ENCODE measurements around the gene CTU2.
A peak's percentile ranks its signal among the peaks of the same experiment; 100 is the strongest.

The CTU2 gene

GRCh38 chr16:88760424-88761142 lies 54.3 kb downstream of the CTU2 start:
- no peaks in the 10 kb centered on the region for H3K36me3 ChIP-seq (ENCODE audit: control insufficient read depth in 2 of 2, insufficient read depth in 2 of 2, low read length in 2 of 2)
- peak overlapping the region; percentile 71 to 75 for H3K27ac ChIP-seq (ENCODE audit: low read depth in 2 of 2, low read length in 2 of 2)
- H3K9me3 ChIP-seq (ENCODE audit: control insufficient read depth in 2 of 2, low read length in 2 of 2): no peaks in the 10 kb centered on the region
- peak overlapping the region in 1 of 2 donors; percentile 53 for H3K9ac ChIP-seq (ENCODE audit: low read depth in 1 of 2, low read length in 2 of 2)
- peaks cover 29 to 56% of the 10 kb centered on the region in 2 donors for H3K4me1 ChIP-seq (ENCODE audit: control insufficient read depth in 2 of 2, insufficient read depth in 2 of 2, low read length in 2 of 2)
- H3K27me3 ChIP-seq (ENCODE audit: control insufficient read depth in 2 of 2, insufficient read depth in 2 of 2, low read length in 2 of 2): no peaks in the 10 kb centered on the region
- H3K4me3 ChIP-seq (ENCODE audit: low read length in 2 of 2): peak overlapping the region in 1 of 2 donors; percentile 18

- Histone ChIP-seq H3K4me1 (ENCODE audit: control insufficient read depth in 2 of 2, insufficient read depth in 2 of 2, low read length in 2 of 2) (peaks cover 29 to 53% of the 10 kb centered on the region in 2 donors), H3K27me3 (ENCODE audit: control insufficient read depth in 2 of 2, insufficient read depth in 2 of 2, low read length in 2 of 2) (no peaks in the 10 kb centered on the region), H3K36me3 (ENCODE audit: control insufficient read depth in 2 of 2, insufficient read depth in 2 of 2, low read length in 2 of 2) (no peaks in the 10 kb centered on the region), H3K27ac (ENCODE audit: low read depth in 2 of 2, low read length in 2 of 2) (peak overlapping the region; percentile 40 to 71), H3K9me3 (ENCODE audit: control insufficient read depth in 2 of 2, low read length in 2 of 2) (no peaks in the 10 kb centered on the region), H3K4me3 (ENCODE audit: low read length in 2 of 2) (peak overlapping the region in 1 of 2 donors; percentile 6), H3K9ac (ENCODE audit: low read depth in 1 of 2, low read length in 2 of 2) (no peak overlapping the region)
Observed at GRCh38 chr16:88761143-88761534, 54.8 kb downstream of the CTU2 start.

GRCh38 chr16:88761830-88762229 lies 55.5 kb downstream of the CTU2 start:
- Histone ChIP-seq H3K9me3 (ENCODE audit: control insufficient read depth in 2 of 2, low read length in 2 of 2) (no peaks in the 10 kb centered on the region), H3K27me3 (ENCODE audit: control insufficient read depth in 2 of 2, insufficient read depth in 2 of 2, low read length in 2 of 2) (no peaks in the 10 kb centered on the region), H3K4me3 (ENCODE audit: low read length in 2 of 2) (no peak overlapping the region), H3K4me1 (ENCODE audit: control insufficient read depth in 2 of 2, insufficient read depth in 2 of 2, low read length in 2 of 2) (peaks cover 29 to 53% of the 10 kb centered on the region in 2 donors), H3K27ac (ENCODE audit: low read depth in 2 of 2, low read length in 2 of 2) (peak overlapping the region in 1 of 2 donors; percentile 22), H3K36me3 (ENCODE audit: control insufficient read depth in 2 of 2, insufficient read depth in 2 of 2, low read length in 2 of 2) (no peaks in the 10 kb centered on the region), H3K9ac (ENCODE audit: low read depth in 1 of 2, low read length in 2 of 2) (peak overlapping the region in 1 of 2 donors; percentile 26)

GRCh38 chr16:88762258-88762870 lies 56.1 kb downstream of the CTU2 start:
- Histone ChIP-seq H3K9ac (ENCODE audit: low read depth in 1 of 2, low read length in 2 of 2) (peak overlapping the region in 1 of 2 donors; percentile 26), H3K9me3 (ENCODE audit: control insufficient read depth in 2 of 2, low read length in 2 of 2) (no peaks in the 10 kb centered on the region), H3K36me3 (ENCODE audit: control insufficient read depth in 2 of 2, insufficient read depth in 2 of 2, low read length in 2 of 2) (no peaks in the 10 kb centered on the region), H3K4me1 (ENCODE audit: control insufficient read depth in 2 of 2, insufficient read depth in 2 of 2, low read length in 2 of 2) (peaks cover 30 to 54% of the 10 kb centered on the region in 2 donors), H3K27ac (ENCODE audit: low read depth in 2 of 2, low read length in 2 of 2) (peak overlapping the region in 1 of 2 donors; percentile 22), H3K4me3 (ENCODE audit: low read length in 2 of 2) (no peak overlapping the region), H3K27me3 (ENCODE audit: control insufficient read depth in 2 of 2, insufficient read depth in 2 of 2, low read length in 2 of 2) (no peaks in the 10 kb centered on the region)

GRCh38 chr16:88762941-88763340 lies 56.6 kb downstream of the CTU2 start:
- peaks cover 36 to 60% of the 10 kb centered on the region in 2 donors for H3K4me1 ChIP-seq (ENCODE audit: control insufficient read depth in 2 of 2, insufficient read depth in 2 of 2, low read length in 2 of 2)
- H3K9ac ChIP-seq (ENCODE audit: low read depth in 1 of 2, low read length in 2 of 2): no peak overlapping the region
- peak overlapping the region in 1 of 2 donors; percentile 1 for H3K27ac ChIP-seq (ENCODE audit: low read depth in 2 of 2, low read length in 2 of 2)
- no peaks in the 10 kb centered on the region for H3K36me3 ChIP-seq (ENCODE audit: control insufficient read depth in 2 of 2, insufficient read depth in 2 of 2, low read length in 2 of 2)
- H3K27me3 ChIP-seq (ENCODE audit: control insufficient read depth in 2 of 2, insufficient read depth in 2 of 2, low read length in 2 of 2): no peaks in the 10 kb centered on the region
- no peaks in the 10 kb centered on the region for H3K9me3 ChIP-seq (ENCODE audit: control insufficient read depth in 2 of 2, low read length in 2 of 2)
- no peak overlapping the region for H3K4me3 ChIP-seq (ENCODE audit: low read length in 2 of 2)

GRCh38 chr16:88763502-88764053 lies 57.3 kb downstream of the CTU2 start:
- Histone ChIP-seq H3K27ac (ENCODE audit: low read depth in 2 of 2, low read length in 2 of 2) (peak overlapping the region in 1 of 2 donors; percentile 1), H3K4me1 (ENCODE audit: control insufficient read depth in 2 of 2, insufficient read depth in 2 of 2, low read length in 2 of 2) (peaks cover 40 to 65% of the 10 kb centered on the region in 2 donors)

GRCh38 chr16:88764080-88764479 lies 57.8 kb downstream of the CTU2 start:
- peaks cover 45 to 65% of the 10 kb centered on the region in 2 donors for H3K4me1 ChIP-seq (ENCODE audit: control insufficient read depth in 2 of 2, insufficient read depth in 2 of 2, low read length in 2 of 2)
- no peak overlapping the region for H3K4me3 ChIP-seq (ENCODE audit: low read length in 2 of 2)
- no peaks in the 10 kb centered on the region for H3K9me3 ChIP-seq (ENCODE audit: control insufficient read depth in 2 of 2, low read length in 2 of 2)
- no peaks in the 10 kb centered on the region for H3K27me3 ChIP-seq (ENCODE audit: control insufficient read depth in 2 of 2, insufficient read depth in 2 of 2, low read length in 2 of 2)
- no peak overlapping the region for H3K27ac ChIP-seq (ENCODE audit: low read depth in 2 of 2, low read length in 2 of 2)
- no peaks in the 10 kb centered on the region for H3K36me3 ChIP-seq (ENCODE audit: control insufficient read depth in 2 of 2, insufficient read depth in 2 of 2, low read length in 2 of 2)
- H3K9ac ChIP-seq (ENCODE audit: low read depth in 1 of 2, low read length in 2 of 2): no peak overlapping the region

More at GRCh38 chr16:88763502-88764053, 57.3 kb downstream of the CTU2 start:
- Histone ChIP-seq H3K4me3 (ENCODE audit: low read length in 2 of 2) (no peak overlapping the region), H3K36me3 (ENCODE audit: control insufficient read depth in 2 of 2, insufficient read depth in 2 of 2, low read length in 2 of 2) (no peaks in the 10 kb centered on the region), H3K9me3 (ENCODE audit: control insufficient read depth in 2 of 2, low read length in 2 of 2) (no peaks in the 10 kb centered on the region), H3K9ac (ENCODE audit: low read depth in 1 of 2, low read length in 2 of 2) (no peak overlapping the region), H3K27me3 (ENCODE audit: control insufficient read depth in 2 of 2, insufficient read depth in 2 of 2, low read length in 2 of 2) (no peaks in the 10 kb centered on the region)

GRCh38 chr16:88764913-88765349 lies 58.6 kb downstream of the CTU2 start:
- H3K27me3 ChIP-seq (ENCODE audit: control insufficient read depth in 2 of 2, insufficient read depth in 2 of 2, low read length in 2 of 2): no peaks in the 10 kb centered on the region
- H3K36me3 ChIP-seq (ENCODE audit: control insufficient read depth in 2 of 2, insufficient read depth in 2 of 2, low read length in 2 of 2): no peaks in the 10 kb centered on the region
- peaks cover 49 to 61% of the 10 kb centered on the region in 2 donors for H3K4me1 ChIP-seq (ENCODE audit: control insufficient read depth in 2 of 2, insufficient read depth in 2 of 2, low read length in 2 of 2)
- H3K27ac ChIP-seq (ENCODE audit: low read depth in 2 of 2, low read length in 2 of 2): no peak overlapping the region
- no peak overlapping the region for H3K4me3 ChIP-seq (ENCODE audit: low read length in 2 of 2)
- H3K9ac ChIP-seq (ENCODE audit: low read depth in 1 of 2, low read length in 2 of 2): no peak overlapping the region
- H3K9me3 ChIP-seq (ENCODE audit: control insufficient read depth in 2 of 2, low read length in 2 of 2): no peaks in the 10 kb centered on the region
